NCI-H1092 treated with DMSO at 0.1 percent for 48 hours (cell line): ENCODE measurements around the gene ACSL5.
"Not testable (repeated sequence)": the region's sequence is repeated elsewhere in the genome, so short reads cannot be mapped to it uniquely, and the experiment has no call there.

Experiments
- DNase-seq: peaks from one replicate; lab custom pipeline; 2025; lab: John Stamatoyannopoulos, UW

Gene ACSL5

DNA sequence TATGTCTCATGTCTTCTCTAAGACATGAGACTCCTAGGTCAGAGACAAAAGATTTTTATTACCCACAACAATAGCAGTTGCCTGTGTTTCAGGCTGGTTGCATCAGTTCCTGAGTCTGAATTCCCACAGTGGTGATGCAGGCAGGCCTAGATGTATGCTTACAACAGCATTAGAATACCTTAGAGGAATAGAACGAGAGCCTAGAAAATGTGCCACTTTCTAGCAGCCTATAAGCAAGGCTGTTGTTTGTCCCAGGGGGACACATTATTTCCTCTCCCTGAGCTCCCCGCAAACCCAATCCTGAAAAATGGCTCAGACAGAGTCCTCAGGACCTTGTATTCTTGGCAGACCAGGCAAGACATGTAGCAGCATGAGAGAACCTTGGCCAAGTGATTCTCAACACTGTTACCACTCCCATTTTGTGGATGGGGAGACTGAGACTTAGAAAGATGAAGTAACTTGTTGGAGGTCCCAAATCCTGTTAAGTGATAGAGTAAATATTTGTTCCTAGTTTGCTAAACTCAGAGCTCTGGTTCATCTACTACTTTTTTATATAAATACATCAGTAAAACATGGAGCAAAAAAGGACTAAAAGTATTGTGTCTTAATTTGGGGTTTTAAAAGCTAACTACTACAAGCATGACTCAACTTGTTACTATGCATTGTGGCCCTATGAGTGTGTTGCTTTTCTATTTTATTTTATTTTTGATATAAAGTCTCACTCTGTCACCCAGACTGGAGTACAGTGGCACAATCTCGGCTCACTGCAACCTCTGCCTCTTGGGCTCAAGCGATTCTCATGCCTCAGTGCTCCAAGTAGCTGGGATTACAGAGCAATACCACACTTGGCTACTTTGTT, 87.3 kb downstream of the ACSL5 start:
- no peak for DNase-seq

DNA sequence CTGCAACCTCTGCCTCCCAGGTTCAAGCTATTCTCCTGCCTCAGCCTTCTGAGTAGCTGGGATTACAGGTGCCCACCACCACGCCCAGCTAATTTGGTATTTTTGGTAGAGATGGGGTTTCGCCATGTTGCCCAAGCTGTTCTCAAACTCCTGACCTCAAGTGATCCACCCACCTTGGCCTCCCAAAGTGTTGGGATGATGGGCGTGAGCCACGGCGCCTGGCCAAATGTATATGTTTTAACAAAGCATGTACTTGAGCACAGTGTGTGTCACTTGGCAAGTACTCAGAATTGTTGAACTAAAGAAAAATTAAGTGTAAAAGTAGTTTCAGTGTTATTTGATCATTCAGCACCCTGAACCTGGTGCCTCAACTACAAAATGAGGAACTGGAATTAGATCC, 90.2 kb downstream of the ACSL5 start:
- DNase-seq: not testable (repeated sequence)

DNA sequence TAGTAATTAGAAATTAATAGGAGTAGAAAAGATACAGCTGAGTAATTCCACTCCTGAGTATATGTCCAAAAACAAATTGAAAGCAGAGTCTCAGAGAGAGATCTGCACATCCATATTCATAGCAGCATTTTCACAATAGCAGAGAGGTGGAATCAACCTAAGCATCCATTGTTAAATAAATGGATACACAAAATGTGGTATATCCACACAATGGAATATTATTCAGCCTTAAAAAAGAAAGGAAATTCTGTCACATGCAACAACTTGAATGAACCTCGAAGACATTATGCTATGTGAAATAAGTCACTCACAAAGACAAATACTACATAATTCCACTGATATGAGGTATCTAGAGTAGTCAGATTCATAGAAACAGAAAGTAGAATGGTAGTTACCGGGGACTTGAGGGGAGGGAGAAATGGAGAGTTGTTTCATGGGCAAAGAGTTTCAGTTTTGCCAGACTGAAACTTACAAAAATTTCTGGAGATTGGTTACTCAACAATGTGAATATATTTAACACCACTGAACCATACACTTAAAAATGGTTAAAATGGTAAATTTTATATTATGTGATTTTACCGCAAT, 91.5 kb downstream of the ACSL5 start:
- DNase-seq: no peak

DNA sequence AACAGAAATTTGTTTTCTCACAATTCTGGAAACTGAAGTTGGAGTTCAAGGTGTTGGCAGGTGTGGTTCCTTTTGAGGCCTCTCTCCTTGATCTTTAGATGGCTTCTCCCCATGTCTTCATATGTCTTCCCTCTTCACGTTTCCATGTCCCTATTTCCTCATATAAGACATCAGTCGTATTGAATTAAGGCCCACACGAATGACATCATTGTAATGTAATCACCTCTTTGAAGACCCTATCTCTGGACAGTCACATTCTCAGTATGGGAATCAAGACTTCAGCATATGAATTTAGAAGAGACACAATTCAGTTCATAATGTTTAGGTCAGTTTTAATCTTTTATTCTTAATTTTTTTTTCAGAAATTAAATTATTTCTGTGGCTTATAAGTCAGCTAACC, 92.9 kb downstream of the ACSL5 start:
- DNase-seq: no peak

DNA sequence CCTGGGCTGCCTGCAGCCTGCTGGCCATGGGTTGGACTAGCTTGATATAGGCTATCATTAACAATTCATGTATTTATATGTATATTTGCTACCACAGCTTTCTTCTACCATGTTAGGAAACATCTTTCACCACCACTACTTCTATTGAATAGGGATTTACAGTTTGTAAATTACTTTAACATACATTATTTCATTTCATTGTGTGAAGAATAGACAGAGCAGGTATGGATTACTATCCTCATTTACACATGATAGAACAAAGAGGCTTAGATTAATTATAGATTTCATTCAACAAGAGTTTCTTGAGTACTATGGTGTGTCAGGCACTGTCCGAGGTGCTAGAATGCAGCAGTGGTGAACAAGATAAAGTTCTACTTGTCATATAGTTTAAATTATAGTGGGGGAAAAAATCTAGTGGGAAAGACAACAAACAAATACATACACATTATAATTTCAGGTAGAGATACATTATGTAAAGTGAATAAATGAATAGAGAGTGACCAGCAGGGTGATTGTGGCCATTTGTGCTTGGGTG, 93.7 kb downstream of the ACSL5 start:
- DNase-seq: no peak

DNA sequence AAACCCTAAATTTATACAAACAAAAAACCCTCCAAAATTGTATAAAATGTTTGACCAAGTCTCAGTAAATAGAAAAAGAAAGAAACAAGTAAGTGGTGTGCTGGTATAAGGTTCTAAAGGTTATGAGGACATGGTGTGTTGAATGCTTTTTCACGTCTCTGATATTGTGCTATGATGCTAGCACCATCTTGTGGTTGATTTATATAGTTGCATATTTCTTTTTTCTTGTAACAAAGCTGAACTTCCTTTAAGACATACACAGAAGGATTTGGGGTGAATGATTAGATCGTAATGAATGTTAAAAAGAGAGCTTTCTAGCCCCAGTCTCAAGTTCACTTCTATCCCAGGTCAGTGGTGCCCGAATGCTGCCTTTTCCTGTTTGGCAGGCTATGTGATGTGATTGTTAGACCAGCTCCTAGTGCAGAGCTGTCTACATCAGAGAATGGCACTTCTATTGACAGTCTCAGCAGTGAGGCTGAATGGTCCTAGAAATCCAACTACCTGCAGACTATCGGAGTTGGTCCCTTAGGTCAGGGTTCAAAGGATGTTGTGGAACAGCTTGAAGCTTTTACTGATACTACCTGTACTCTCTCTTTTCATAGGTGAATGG, 98.1 kb downstream of the ACSL5 start:
- peak; percentile 26 for DNase-seq

DNA sequence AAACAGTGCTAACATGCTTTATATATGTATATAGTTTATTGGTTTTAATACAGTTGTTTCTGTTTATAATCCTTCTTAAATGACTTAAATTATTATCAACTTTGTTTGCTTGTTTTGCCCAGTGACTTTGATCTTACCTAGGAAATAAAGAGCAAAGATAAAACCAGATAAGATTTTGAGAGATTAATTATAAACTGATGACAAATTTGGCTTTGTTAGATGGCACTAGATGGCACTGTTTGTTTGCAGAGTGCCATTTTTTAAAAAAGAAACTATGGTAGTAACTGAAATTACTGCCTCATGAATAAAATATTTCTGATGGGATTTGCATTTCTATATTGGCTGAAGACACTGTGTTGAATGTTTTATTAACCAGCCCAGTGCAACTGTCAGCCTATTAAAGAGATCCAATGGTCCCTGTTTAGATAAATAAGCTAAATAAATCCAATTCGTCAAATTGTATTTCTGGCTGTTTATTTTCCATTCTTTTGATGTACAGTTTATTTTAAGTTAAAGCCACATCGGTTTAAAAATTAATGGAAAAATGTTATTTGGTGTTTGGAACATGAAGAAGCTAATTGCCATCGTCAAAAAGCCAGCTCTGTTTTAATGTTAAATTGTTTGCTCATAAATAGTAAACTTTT, 101.8 kb downstream of the ACSL5 start:
- no peak for DNase-seq
